PC-3 (cell line): ENCODE measurements around the gene CRACR2B. TPM values are rescaled to one million over a fixed set of nuclear protein-coding genes. Genes with fewer than 3 reads are reported as not detected.

Experiments
- ATAC-seq: fragments of 200-7000 bp; cut with Tn5 transposase; 2 replicates; pipeline ENCODE4 v1.9.1; 2020; ENCODE audit warnings: mild to moderate bottlenecking, moderate library complexity
- BruUV-seq: library from RNA; stranded (reverse); fragments of 400-500 nt; replicated peaks from 2 replicates; lab custom pipeline; 2021; lab: Mats Ljungman, UMichigan
- CTCF ChIA-PET: fragments of 300-600 bp; sonication (Branson Sonifier 250); formaldehyde crosslinking; loops from one replicate; lab custom pipeline; 2022; ENCODE audit warnings: antibody characterized with exemption; lab: Charles Lee
- POLR2A ChIA-PET: fragments of 300-600 bp; sonication (Branson Sonifier 250); formaldehyde crosslinking; loops from one replicate; lab custom pipeline; 2022; ENCODE audit warnings: antibody characterized with exemption; ENCODE audit not compliant: unreplicated experiment; lab: Charles Lee
- DNase-seq: peaks from one replicate; pipeline ENCODE4 v3.0.0-alpha.2; 2015
- H2AFZ ChIP-seq: fragments of 300-600 bp; sonication (generic); 2 replicates; pipeline ENCODE4 v1.6.0; 2016; ENCODE audit warnings: antibody characterized with exemption, low read length
- H3F3A ChIP-seq: fragments of 300-600 bp; sonication (generic); one replicate; pipeline ENCODE4 v1.6.0; 2017; ENCODE audit warnings: antibody characterized with exemption, low read length, control low read depth, mild to moderate bottlenecking; ENCODE audit not compliant: unreplicated experiment
- H3K27ac ChIP-seq: fragments of 300-600 bp; sonication (generic); 2 replicates; pipeline ENCODE4 v1.5.1; 2016; ENCODE audit warnings: mild to moderate bottlenecking, low read length
- H3K27me3 ChIP-seq: fragments of 300-600 bp; sonication (generic); 2 replicates; pipeline ENCODE4 v1.6.1; 2016; ENCODE audit warnings: low read length, mixed read lengths
- H3K36me3 ChIP-seq: fragments of 300-600 bp; sonication (generic); 2 replicates; pipeline ENCODE4 v1.6.1; 2016; ENCODE audit warnings: low read depth, mixed run types, low read length, mixed read lengths
- H3K4me1 ChIP-seq: fragments of 300-600 bp; sonication (generic); 2 replicates; pipeline ENCODE4 v1.5.1; 2016; ENCODE audit warnings: low read length; ENCODE audit not compliant: insufficient read depth
- H3K4me2 ChIP-seq: fragments of 300-600 bp; sonication (generic); 2 replicates; pipeline ENCODE4 v1.6.0; 2016; ENCODE audit warnings: low read length
- H3K4me3 ChIP-seq: fragments of 300-600 bp; sonication (generic); 2 replicates; pipeline ENCODE4 v1.5.1; 2016; ENCODE audit warnings: mild to moderate bottlenecking, low read length, mixed read lengths
- H3K79me2 ChIP-seq: fragments of 300-600 bp; sonication (generic); 2 replicates; pipeline ENCODE4 v1.6.1; 2017; ENCODE audit warnings: low read length, mixed read lengths
- H3K9ac ChIP-seq: fragments of 300-600 bp; sonication (generic); 2 replicates; pipeline ENCODE4 v1.6.0; 2016; ENCODE audit warnings: mild to moderate bottlenecking, low read length
- H3K9me2 ChIP-seq: fragments of 300-600 bp; sonication (generic); replicated peaks from 2 replicates; pipeline ENCODE4 v1.6.1; 2016; ENCODE audit warnings: mixed run types, low read length, mixed read lengths
- H3K9me3 ChIP-seq: fragments of 300-600 bp; sonication (generic); 2 replicates; pipeline ENCODE4 v1.6.1; 2016; ENCODE audit warnings: low read length, mixed read lengths
- H4K20me1 ChIP-seq: fragments of 300-600 bp; sonication (generic); 2 replicates; pipeline ENCODE4 v1.6.1; 2016; ENCODE audit warnings: low read length, mixed read lengths
- CTCF ChIP-seq: fragments of 300-600 bp; sonication (generic); conservative IDR thresholded peaks from 2 replicates; pipeline ENCODE4 v1.5.1; 2017; ENCODE audit warnings: antibody characterized with exemption, low read depth, mild to moderate bottlenecking, low read length
- EZH2 ChIP-seq: fragments of 300-600 bp; sonication (generic); IDR thresholded peaks from one replicate; pipeline ENCODE4 v1.6.1; 2017; ENCODE audit warnings: antibody characterized with exemption, mild to moderate bottlenecking, low read length; ENCODE audit not compliant: unreplicated experiment
- EZH2phosphoT487 ChIP-seq: fragments of 300-600 bp; sonication (generic); IDR thresholded peaks from 2 replicates; pipeline ENCODE4 v1.6.1; 2018; ENCODE audit warnings: mild to moderate bottlenecking, antibody characterized with exemption, low read length, borderline replicate concordance
- intact Hi-C: fragments of 100-400 bp; cut with micrococcal nuclease; formaldehyde crosslinking; loops from 2 replicates; pipeline ENCODE4 v1.9.0; 2023
- total RNA-seq: library from RNA; depleted of rRNA; stranded (reverse); fragments of >200 nt; gene quantifications from 2 replicates; pipeline ENCODE4 v1.2.3, GENCODE V29; 2014

Gene CRACR2B
- total RNA-seq, 1 experiment from 2014 or later, result 10.6 TPM

GRCh38 chr11:779955-780532, 47.7 kb upstream of the CRACR2B start:
- H3K27ac ChIP-seq, result no peak overlapping the region
- peaks cover 5% of the 10 kb centered on the region for H4K20me1 ChIP-seq
- H3K9ac ChIP-seq, result no peak overlapping the region
- no peak overlapping the region for H3K4me2 ChIP-seq
- no peaks in the 10 kb centered on the region for H3K27me3 ChIP-seq
- ChIA-PET POLR2A (no interaction called here), CTCF (no interaction called here)
- intact Hi-C loops, result no loop called here
- H2AFZ ChIP-seq, result no peak overlapping the region
- ATAC-seq (no peak), DNase-seq (no peak)
- H3K9me2 ChIP-seq, result no peaks in the 10 kb centered on the region
- H3K79me2 ChIP-seq, result peaks cover 31% of the 10 kb centered on the region
- no peak overlapping the region for H3K4me3 ChIP-seq
- H3F3A ChIP-seq, result no peaks in the 10 kb centered on the region
- no TSS peak for BruUV-seq
- H3K9me3 ChIP-seq, result no peaks in the 10 kb centered on the region
- H3K4me1 ChIP-seq, result peaks cover 13% of the 10 kb centered on the region
- no peaks in the 10 kb centered on the region for H3K36me3 ChIP-seq
- no peak for TF ChIP-seq EZH2phosphoT487
- TF ChIP-seq EZH2, result no peak
- TF ChIP-seq CTCF, result no peak

GRCh38 chr11:782264-783174, 45.2 kb upstream of the CRACR2B start:
- no peak overlapping the region for H3K27ac ChIP-seq
- H3K4me2 ChIP-seq, result no peak overlapping the region
- H3K9ac ChIP-seq, result no peak overlapping the region

More at GRCh38 chr11:782264-783174, 45.2 kb upstream of the CRACR2B start:
- no peak for DNase-seq
- intact Hi-C loops, result no loop called here
- no peak overlapping the region for H2AFZ ChIP-seq
- H3K9me2 ChIP-seq, result no peaks in the 10 kb centered on the region
- H3K4me1 ChIP-seq, result peaks cover 6% of the 10 kb centered on the region; the same call in 1 of the 2 replicates
- no peaks in the 10 kb centered on the region for H3K36me3 ChIP-seq
- POLR2A ChIA-PET, result no interaction called here
- ATAC-seq, result no peak
- peaks cover 11% of the 10 kb centered on the region for H3K79me2 ChIP-seq
- H3F3A ChIP-seq, result no peaks in the 10 kb centered on the region
- H3K4me3 ChIP-seq, result no peak overlapping the region
- CTCF ChIA-PET, result interaction anchor here (0.6 kb wide), 1 partner anchor 115 kb away, joined by 3 read pairs; no protein-coding TSS in a partner anchor
- H4K20me1 ChIP-seq, result no peaks in the 10 kb centered on the region
- BruUV-seq, result no TSS peak
- no peak for TF ChIP-seq EZH2
- no peak for TF ChIP-seq CTCF
- no peak for TF ChIP-seq EZH2phosphoT487
- no peaks in the 10 kb centered on the region for H3K27me3 ChIP-seq
- no peaks in the 10 kb centered on the region for H3K9me3 ChIP-seq
